Measurements from ENCODE around the gene MSANTD4.

Gene MSANTD4

DNA sequence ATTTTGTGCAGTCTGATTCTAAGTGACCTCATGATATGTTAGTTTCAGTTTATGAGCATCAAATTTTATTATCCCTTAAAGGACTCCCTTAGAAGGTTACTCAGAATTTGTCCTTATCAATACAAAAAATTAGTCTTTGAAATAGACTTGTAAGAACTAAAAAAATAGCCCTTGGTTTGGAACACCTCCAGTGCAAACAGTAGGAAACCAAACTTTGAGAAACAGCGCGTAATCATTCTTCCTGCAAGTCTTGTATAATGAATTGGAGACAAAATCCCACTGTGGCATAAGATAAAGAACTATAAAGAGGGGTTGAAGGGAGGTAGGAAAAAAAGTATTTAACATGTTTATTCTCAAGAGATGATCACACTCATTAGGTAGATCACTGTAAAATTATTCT, 10.8 kb upstream of the MSANTD4 start:
- no peaks in the 10 kb centered on the region for H3K4me1 ChIP-seq (ENCODE audit: insufficient read depth, low read length)

DNA sequence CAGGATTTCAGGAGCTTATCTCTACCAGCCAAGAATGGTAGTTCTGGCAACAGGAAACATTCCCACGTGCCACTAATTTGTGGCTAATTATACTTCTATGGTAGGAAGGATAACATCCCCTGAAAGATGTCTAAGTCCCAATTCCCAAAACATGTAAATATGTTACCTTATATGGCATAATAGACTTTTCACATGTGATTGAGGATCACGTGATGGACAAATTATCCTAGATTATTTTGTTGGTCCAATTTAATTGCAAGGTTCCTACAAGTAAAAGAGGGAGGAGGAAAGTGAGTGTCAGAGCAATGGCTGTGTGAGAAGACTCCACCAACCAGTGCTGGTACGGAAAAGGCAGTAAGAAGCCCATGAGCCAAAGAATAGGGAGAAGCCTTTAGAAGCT, 9.9 kb upstream of the MSANTD4 start:
- no peak overlapping the region for H3K27ac ChIP-seq (ENCODE audit: low read depth, low read length)
- H3K9ac ChIP-seq (ENCODE audit: low read length) = no peak overlapping the region
- no peaks in the 10 kb centered on the region for H3K27me3 ChIP-seq (ENCODE audit: control insufficient read depth in 1 of 2, insufficient read depth in 2 of 2, low read length in 2 of 2)
- H3K9me3 ChIP-seq (ENCODE audit: low read length) = no peaks in the 10 kb centered on the region
- H3K4me3 ChIP-seq (ENCODE audit: low read depth in 1 of 2, low read length in 2 of 2) = no peak overlapping the region
- H3K4me1 ChIP-seq (ENCODE audit: insufficient read depth, low read length) = no peaks in the 10 kb centered on the region
- H3K36me3 ChIP-seq (ENCODE audit: insufficient read depth, low read length) = no peaks in the 10 kb centered on the region

More for the DNA sequence above, 10.8 kb upstream of the MSANTD4 start:
- Histone ChIP-seq H3K27ac (ENCODE audit: low read depth, low read length) (no peak overlapping the region), H3K9me3 (ENCODE audit: low read length) (no peaks in the 10 kb centered on the region), H3K9ac (ENCODE audit: low read length) (no peak overlapping the region), H3K36me3 (ENCODE audit: insufficient read depth, low read length) (no peaks in the 10 kb centered on the region), H3K4me3 (ENCODE audit: low read depth in 1 of 2, low read length in 2 of 2) (no peak overlapping the region), H3K27me3 (ENCODE audit: control insufficient read depth in 1 of 2, insufficient read depth in 2 of 2, low read length in 2 of 2) (no peaks in the 10 kb centered on the region)

GRCh38 chr11:106031202-106031810, 9.3 kb upstream of the MSANTD4 start:
- Histone ChIP-seq H3K27ac (ENCODE audit: low read depth, low read length) (no peak overlapping the region), H3K36me3 (ENCODE audit: insufficient read depth, low read length) (no peaks in the 10 kb centered on the region), H3K27me3 (ENCODE audit: control insufficient read depth in 1 of 2, insufficient read depth in 2 of 2, low read length in 2 of 2) (no peaks in the 10 kb centered on the region), H3K9ac (ENCODE audit: low read length) (no peak overlapping the region), H3K4me1 (ENCODE audit: insufficient read depth, low read length) (no peaks in the 10 kb centered on the region), H3K9me3 (ENCODE audit: low read length) (no peaks in the 10 kb centered on the region), H3K4me3 (ENCODE audit: low read depth in 1 of 2, low read length in 2 of 2) (no peak overlapping the region)

DNA sequence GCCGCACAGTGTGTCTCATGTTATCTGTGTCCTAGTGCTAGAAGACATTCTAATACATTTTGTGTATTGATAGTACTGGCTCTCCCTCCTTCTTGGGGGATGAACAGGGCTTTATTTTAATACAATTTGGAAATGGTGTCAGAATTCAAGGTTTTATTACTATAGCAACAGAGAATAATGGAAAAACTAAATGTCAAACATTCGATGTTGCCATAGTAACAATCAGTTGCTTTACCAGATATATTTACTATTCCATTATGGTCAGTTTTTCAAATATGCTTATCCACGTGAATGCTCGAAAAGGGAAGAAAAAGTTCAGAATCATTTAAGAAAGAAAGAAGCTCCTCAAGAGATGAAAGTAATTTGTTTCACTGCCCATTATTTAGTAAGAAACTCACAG, 8.6 kb upstream of the MSANTD4 start:
- H3K4me1 ChIP-seq (ENCODE audit: insufficient read depth, low read length) = no peaks in the 10 kb centered on the region
- no peak overlapping the region for H3K27ac ChIP-seq (ENCODE audit: low read depth, low read length)
- no peaks in the 10 kb centered on the region for H3K27me3 ChIP-seq (ENCODE audit: control insufficient read depth in 1 of 2, insufficient read depth in 2 of 2, low read length in 2 of 2)
- no peaks in the 10 kb centered on the region for H3K9me3 ChIP-seq (ENCODE audit: low read length)
- no peak overlapping the region for H3K9ac ChIP-seq (ENCODE audit: low read length)
- no peak overlapping the region for H3K4me3 ChIP-seq (ENCODE audit: low read depth in 1 of 2, low read length in 2 of 2)
- no peaks in the 10 kb centered on the region for H3K36me3 ChIP-seq (ENCODE audit: insufficient read depth, low read length)

DNA sequence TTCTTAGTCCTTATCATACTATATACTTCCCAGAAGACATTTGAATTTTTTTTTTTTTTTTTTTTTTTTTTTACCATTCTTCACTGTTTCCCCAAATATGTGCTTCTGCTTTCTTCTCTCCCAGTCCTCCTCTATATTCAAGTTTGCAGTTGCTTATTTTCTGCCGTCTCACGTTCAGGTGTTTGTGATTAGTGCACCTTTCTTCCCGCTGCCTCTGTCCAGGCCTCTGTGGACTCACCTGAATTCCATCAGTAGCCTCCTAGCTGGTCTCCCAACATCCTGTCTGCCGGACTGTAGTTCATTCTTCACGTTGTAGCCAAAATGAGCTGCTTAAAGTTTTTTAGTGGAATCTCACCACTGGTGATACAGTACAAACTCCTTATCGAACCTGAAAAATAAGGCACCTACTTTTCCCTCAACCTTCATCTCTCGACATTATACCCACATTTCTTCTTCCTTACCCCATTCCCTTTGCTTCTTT, 795 bp upstream of the MSANTD4 start:
- Histone ChIP-seq H3K9me3 (ENCODE audit: low read length) (no peaks in the 10 kb centered on the region), H3K4me1 (ENCODE audit: insufficient read depth, low read length) (peaks cover 27% of the 10 kb centered on the region), H3K9ac (ENCODE audit: low read length) (no peak overlapping the region), H3K36me3 (ENCODE audit: insufficient read depth, low read length) (no peaks in the 10 kb centered on the region), H3K27ac (ENCODE audit: low read depth, low read length) (peak overlapping the region; percentile 61), H3K27me3 (ENCODE audit: control insufficient read depth in 1 of 2, insufficient read depth in 2 of 2, low read length in 2 of 2) (no peaks in the 10 kb centered on the region), H3K4me3 (ENCODE audit: low read depth in 1 of 2, low read length in 2 of 2) (peak overlapping the region; percentile 86 to 99)

DNA sequence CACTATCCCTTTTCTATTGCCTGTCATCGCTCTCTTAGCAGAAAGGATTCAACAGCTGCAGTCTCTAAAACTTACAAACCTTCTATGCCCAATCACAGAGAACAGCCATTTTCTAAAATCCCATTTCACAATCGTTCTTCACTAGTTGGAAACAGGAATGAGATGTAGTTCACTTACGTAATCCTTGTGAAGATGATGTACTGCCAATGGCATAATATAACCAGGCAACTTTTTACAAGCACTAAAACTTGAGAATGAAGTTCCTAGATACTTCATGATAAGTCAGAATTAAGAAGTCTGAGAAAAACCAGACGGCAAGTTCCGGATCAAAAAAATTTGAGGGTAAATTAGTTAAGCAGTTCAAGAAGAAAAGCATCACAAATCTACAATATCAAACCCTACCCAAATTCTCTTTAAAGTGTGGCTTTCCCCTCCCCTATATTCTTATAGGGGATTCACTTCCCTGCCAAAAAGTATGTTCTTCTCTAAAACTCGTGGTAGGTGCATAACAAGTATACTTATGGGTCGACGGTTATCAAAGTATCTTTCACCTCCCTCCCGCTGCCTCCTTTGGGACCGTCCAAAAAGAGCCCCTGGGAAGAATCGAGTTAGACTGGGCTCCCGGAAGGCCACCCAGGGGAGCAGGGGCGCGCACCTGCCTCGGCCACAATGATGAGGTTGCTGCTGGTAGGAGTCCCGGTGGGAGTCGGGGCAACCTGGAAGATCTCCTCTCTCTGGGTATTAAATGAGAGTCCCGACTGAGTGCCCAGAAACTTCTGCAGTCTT, 666 bp downstream of the MSANTD4 start:
- Histone ChIP-seq H3K27me3 (ENCODE audit: control insufficient read depth in 1 of 2, insufficient read depth in 2 of 2, low read length in 2 of 2) (no peaks in the 10 kb centered on the region), H3K9ac (ENCODE audit: low read length) (peak overlapping the region; percentile 50), H3K9me3 (ENCODE audit: low read length) (no peaks in the 10 kb centered on the region), H3K4me3 (ENCODE audit: low read depth in 1 of 2, low read length in 2 of 2) (peak overlapping the region; percentile 87 to 99), H3K27ac (ENCODE audit: low read depth, low read length) (peak overlapping the region; percentile 77), H3K4me1 (ENCODE audit: insufficient read depth, low read length) (peaks cover 27% of the 10 kb centered on the region), H3K36me3 (ENCODE audit: insufficient read depth, low read length) (no peaks in the 10 kb centered on the region)

- Histone ChIP-seq H3K36me3 (ENCODE audit: insufficient read depth, low read length) (no peaks in the 10 kb centered on the region), H3K4me1 (ENCODE audit: insufficient read depth, low read length) (peaks cover 32% of the 10 kb centered on the region), H3K9me3 (ENCODE audit: low read length) (no peaks in the 10 kb centered on the region), H3K27me3 (ENCODE audit: control insufficient read depth in 1 of 2, insufficient read depth in 2 of 2, low read length in 2 of 2) (no peaks in the 10 kb centered on the region), H3K9ac (ENCODE audit: low read length) (no peak overlapping the region), H3K4me3 (ENCODE audit: low read depth in 1 of 2, low read length in 2 of 2) (no peak overlapping the region), H3K27ac (ENCODE audit: low read depth, low read length) (no peak overlapping the region)
These were observed 4.9 kb downstream of the MSANTD4 start for GRCh38 chr11:106017093-106017492.

GRCh38 chr11:106015066-106015465, 7.0 kb downstream of the MSANTD4 start:
- Histone ChIP-seq H3K27ac (ENCODE audit: low read depth, low read length) (no peak overlapping the region), H3K9ac (ENCODE audit: low read length) (no peak overlapping the region), H3K9me3 (ENCODE audit: low read length) (no peaks in the 10 kb centered on the region), H3K27me3 (ENCODE audit: control insufficient read depth in 1 of 2, insufficient read depth in 2 of 2, low read length in 2 of 2) (no peaks in the 10 kb centered on the region), H3K4me3 (ENCODE audit: low read depth in 1 of 2, low read length in 2 of 2) (no peak overlapping the region), H3K36me3 (ENCODE audit: insufficient read depth, low read length) (peaks cover 7% of the 10 kb centered on the region), H3K4me1 (ENCODE audit: insufficient read depth, low read length) (peaks cover 22% of the 10 kb centered on the region)

GRCh38 chr11:106014620-106015019, 7.4 kb downstream of the MSANTD4 start:
- no peaks in the 10 kb centered on the region for H3K9me3 ChIP-seq (ENCODE audit: low read length)
- no peak overlapping the region for H3K9ac ChIP-seq (ENCODE audit: low read length)
- H3K36me3 ChIP-seq (ENCODE audit: insufficient read depth, low read length) = peaks cover 10% of the 10 kb centered on the region
- H3K27ac ChIP-seq (ENCODE audit: low read depth, low read length) = no peak overlapping the region
- H3K27me3 ChIP-seq (ENCODE audit: control insufficient read depth in 1 of 2, insufficient read depth in 2 of 2, low read length in 2 of 2) = no peaks in the 10 kb centered on the region
- H3K4me1 ChIP-seq (ENCODE audit: insufficient read depth, low read length) = peaks cover 18% of the 10 kb centered on the region
- no peak overlapping the region for H3K4me3 ChIP-seq (ENCODE audit: low read depth in 1 of 2, low read length in 2 of 2)

- peaks cover 13% of the 10 kb centered on the region for H3K4me1 ChIP-seq (ENCODE audit: insufficient read depth, low read length)
- H3K9ac ChIP-seq (ENCODE audit: low read length) = no peak overlapping the region
- no peak overlapping the region for H3K4me3 ChIP-seq (ENCODE audit: low read depth in 1 of 2, low read length in 2 of 2)
- H3K27me3 ChIP-seq (ENCODE audit: control insufficient read depth in 1 of 2, insufficient read depth in 2 of 2, low read length in 2 of 2) = no peaks in the 10 kb centered on the region
- no peaks in the 10 kb centered on the region for H3K9me3 ChIP-seq (ENCODE audit: low read length)
- H3K36me3 ChIP-seq (ENCODE audit: insufficient read depth, low read length) = peaks cover 16% of the 10 kb centered on the region
- H3K27ac ChIP-seq (ENCODE audit: low read depth, low read length) = no peak overlapping the region
These were observed 8.0 kb downstream of the MSANTD4 start for GRCh38 chr11:106014035-106014434.

- H3K4me1 ChIP-seq (ENCODE audit: insufficient read depth, low read length) = peaks cover 5% of the 10 kb centered on the region
- no peak overlapping the region for H3K27ac ChIP-seq (ENCODE audit: low read depth, low read length)
- H3K4me3 ChIP-seq (ENCODE audit: low read depth in 1 of 2, low read length in 2 of 2) = no peak overlapping the region
- no peaks in the 10 kb centered on the region for H3K9me3 ChIP-seq (ENCODE audit: low read length)
- no peaks in the 10 kb centered on the region for H3K27me3 ChIP-seq (ENCODE audit: control insufficient read depth in 1 of 2, insufficient read depth in 2 of 2, low read length in 2 of 2)
- peaks cover 27% of the 10 kb centered on the region for H3K36me3 ChIP-seq (ENCODE audit: insufficient read depth, low read length)
- no peak overlapping the region for H3K9ac ChIP-seq (ENCODE audit: low read length)
These were observed 9.3 kb downstream of the MSANTD4 start for GRCh38 chr11:106012744-106013143.

GRCh38 chr11:106011481-106011880, 10.6 kb downstream of the MSANTD4 start:
- Histone ChIP-seq H3K4me1 (ENCODE audit: insufficient read depth, low read length) (peaks cover 5% of the 10 kb centered on the region), H3K27ac (ENCODE audit: low read depth, low read length) (no peak overlapping the region), H3K9me3 (ENCODE audit: low read length) (no peaks in the 10 kb centered on the region), H3K9ac (ENCODE audit: low read length) (no peak overlapping the region), H3K36me3 (ENCODE audit: insufficient read depth, low read length) (peaks cover 27% of the 10 kb centered on the region), H3K4me3 (ENCODE audit: low read depth in 1 of 2, low read length in 2 of 2) (no peak overlapping the region), H3K27me3 (ENCODE audit: control insufficient read depth in 1 of 2, insufficient read depth in 2 of 2, low read length in 2 of 2) (no peaks in the 10 kb centered on the region)

All from muscle layer of colon (tissue), 2 donors.